SK-N-SH (cell line): ENCODE results near the gene NEK5. TPM values are rescaled to one million over a fixed set of nuclear protein-coding genes. Genes with fewer than 3 reads are reported as not detected.

Experiments
- CTCF ChIA-PET: fragments of 300-600, 350-600 bp; formaldehyde crosslinking; extraction: SDS; loops from one replicate; lab custom pipeline; 2021; lab: Yijun Ruan, JAX
- POLR2A ChIA-PET: fragments of 350-600 bp; sonication (Branson Sonifier 250); formaldehyde crosslinking; extraction: SDS; loops from one replicate; lab custom pipeline; 2020; ENCODE audit warnings: antibody characterized with exemption, inconsistent platforms; lab: Yijun Ruan, JAX
- DNase-seq: peaks from one replicate; pipeline ENCODE4 v3.0.0; 2012
- H2AFZ ChIP-seq: fragments of 200-600 bp; sonication (generic); 2 replicates; pipeline ENCODE4 v1.8.1; 2016; ENCODE audit warnings: antibody characterized with exemption, mild to moderate bottlenecking, low read depth
- H3F3A ChIP-seq: fragments of 200-600 bp; sonication (generic); replicated peaks from 2 replicates; pipeline ENCODE3; 2016; ENCODE audit warnings: antibody characterized with exemption, mild to moderate bottlenecking; ENCODE audit not compliant: insufficient read depth
- H3K27ac ChIP-seq, 2 experiments: fragments of 200-500 bp in 1 of 2; fragments of 200-600 bp in 1 of 2; sonication (Bioruptor generic) in 1 of 2; sonication (generic), shearing (Covaris generic) in 1 of 2; 2 replicates each; pipeline versions ENCODE4 v1.5.1 to v1.6.1; 2014 to 2016; ENCODE audit warnings: low read depth in 2 of 2, inconsistent platforms in 1 of 2, low read length in 1 of 2, mild to moderate bottlenecking in 1 of 2, mixed read lengths in 1 of 2
- H3K27me3 ChIP-seq: fragments of 200-600 bp; sonication (generic), shearing (Covaris generic); 2 replicates; pipeline ENCODE4 v1.6.1; 2016; ENCODE audit warnings: mixed run types; ENCODE audit not compliant: insufficient read depth
- H3K36me3 ChIP-seq, 2 experiments: fragments of 200-500 bp in 1 of 2; fragments of 200-600 bp in 1 of 2; sonication (Bioruptor generic) in 1 of 2; sonication (generic) in 1 of 2; replicated peaks in 1 of 2; 2 replicates each; pipeline versions ENCODE3 to v1.5.1; 2014 to 2016; ENCODE audit warnings: low read length in 1 of 2, mild to moderate bottlenecking in 1 of 2; ENCODE audit not compliant: insufficient read depth in 2 of 2, control insufficient read depth in 1 of 2
- H3K4me1 ChIP-seq, 2 experiments: fragments of 200-500 bp in 1 of 2; fragments of 200-600 bp in 1 of 2; sonication (Bioruptor generic) in 1 of 2; sonication (generic), shearing (Covaris generic) in 1 of 2; 2 replicates each; pipeline versions ENCODE4 v1.5.1 to v1.6.1; 2014 to 2016; ENCODE audit warnings: low read depth in 1 of 2, low read length in 1 of 2, mixed run types in 1 of 2; ENCODE audit not compliant: insufficient read depth in 2 of 2, control insufficient read depth in 1 of 2
- H3K4me2 ChIP-seq: fragments of 200-600 bp; sonication (generic), shearing (Covaris generic); 2 replicates; pipeline ENCODE4 v1.6.1; 2017; ENCODE audit warnings: mixed run types
- H3K4me3 ChIP-seq, 2 experiments: fragments of 200-500 bp in 1 of 2; fragments of 200-600 bp in 1 of 2; sonication (Bioruptor generic) in 1 of 2; sonication (generic), shearing (Covaris generic) in 1 of 2; 2 replicates each; pipeline versions ENCODE4 v1.5.1 to v1.8.1; 2014 to 2016; ENCODE audit warnings: low read depth in 2 of 2, inconsistent platforms in 1 of 2, low read length in 1 of 2, mild to moderate bottlenecking in 1 of 2, mixed read lengths in 1 of 2, moderate library complexity in 1 of 2
- H3K79me2 ChIP-seq: fragments of 200-600 bp; sonication (generic); 2 replicates; pipeline ENCODE4 v1.8.1; 2017; ENCODE audit warnings: mild to moderate bottlenecking; ENCODE audit not compliant: insufficient read depth
- H3K9ac ChIP-seq: fragments of 200-600 bp; sonication (generic); 2 replicates; pipeline ENCODE4 v1.6.1; 2017; ENCODE audit warnings: mixed run types
- H3K9me2 ChIP-seq: fragments of 200-600 bp; sonication (generic); 2 replicates; pipeline ENCODE4 v1.6.1; 2017; ENCODE audit warnings: mixed run types
- H3K9me3 ChIP-seq: fragments of 200-600 bp; sonication (generic); 2 replicates; pipeline ENCODE4 v1.6.1; 2017; ENCODE audit warnings: mixed run types, mild to moderate bottlenecking, moderate library complexity
- H4K20me1 ChIP-seq: fragments of 200-600 bp; sonication (generic); 2 replicates; pipeline ENCODE4 v1.6.1; 2017; ENCODE audit warnings: mild to moderate bottlenecking, mixed run types; ENCODE audit not compliant: insufficient read depth
- ELF1 ChIP-seq: IDR thresholded peaks from 2 replicates; pipeline ENCODE4 v1.4.0; 2012
- EP300 ChIP-seq, 2 experiments: IDR thresholded peaks; 2 replicates each; pipeline versions ENCODE4 v1.4.0 to v1.6.1; 2012; ENCODE audit warnings: borderline replicate concordance in 1 of 2, low read depth in 1 of 2, low read length in 1 of 2
- EZH2phosphoT487 ChIP-seq: fragments of 200-600 bp; sonication (generic); IDR thresholded peaks from 2 replicates; pipeline ENCODE4 v1.6.1; 2017; ENCODE audit warnings: low read depth, mixed run types, mild to moderate bottlenecking, antibody characterized with exemption, moderate library complexity, borderline replicate concordance
- FOSL2 ChIP-seq: IDR thresholded peaks from 2 replicates; pipeline ENCODE4 v1.4.0; 2012; ENCODE audit warnings: low read depth, mild to moderate bottlenecking, moderate library complexity, borderline replicate concordance
- FOXJ3 ChIP-seq: sonication (generic); formaldehyde crosslinking; IDR thresholded peaks from 2 replicates; pipeline ENCODE4 v1.5.1; 2020; ENCODE audit warnings: mild to moderate bottlenecking, missing genetic modification reagents
- JUND ChIP-seq: IDR thresholded peaks from 2 replicates; pipeline ENCODE4 v1.4.0; 2012
- MXI1 ChIP-seq: IDR thresholded peaks from 2 replicates; pipeline ENCODE4 v1.6.1; 2012; ENCODE audit warnings: mild to moderate bottlenecking, low read depth, low read length, improper control_type of control experiment
- POLR2AphosphoS5 ChIP-seq: IDR thresholded peaks from 2 replicates; pipeline ENCODE4 v1.6.1; 2012; ENCODE audit warnings: low read depth, low read length
- RAD21 ChIP-seq: IDR thresholded peaks from 2 replicates; pipeline ENCODE4 v1.6.1; 2012; ENCODE audit warnings: mild to moderate bottlenecking, low read length
- RCOR1 ChIP-seq: fragments of 150-350 bp; IDR thresholded peaks from 2 replicates; pipeline ENCODE4 v1.6.1; 2017; ENCODE audit warnings: antibody characterized with exemption, low read length
- RFX5 ChIP-seq: IDR thresholded peaks from 2 replicates; pipeline ENCODE4 v1.6.1; 2012; ENCODE audit warnings: mild to moderate bottlenecking, improper control_type of control experiment, low read length
- TAF1 ChIP-seq: IDR thresholded peaks from 2 replicates; pipeline ENCODE4 v1.6.1; 2012; ENCODE audit warnings: low read depth, mild to moderate bottlenecking, low read length, moderate library complexity, borderline replicate concordance
- WGBS: methylation state at CpG from one replicate; pipeline ENCODE4 v1.1.6; 2017; ENCODE audit warnings: low lambda C conversion rate; 5-methylcytosine and 5-hydroxymethylcytosine counted together
- polyA plus RNA-seq, 3 experiments: library from polyadenylated mRNA; depleted of rRNA; stranded (reverse); fragments of >200 nt; gene quantifications; 2 replicates each; pipeline ENCODE4 v1.2.3, GENCODE V29; 2012
- TF ChIP-seq, protein P1 (sequence below): IDR thresholded peaks from 2 replicates; pipeline ENCODE4 v1.4.0; 2012; ENCODE audit warnings: low read depth
- TF ChIP-seq, protein P2 (sequence below): IDR thresholded peaks from 2 replicates; pipeline ENCODE4 v1.4.0; 2012; ENCODE audit warnings: low read depth, borderline replicate concordance
- TF ChIP-seq, protein P3 (sequence below): IDR thresholded peaks from 2 replicates; pipeline ENCODE4 v1.4.0; 2012; ENCODE audit warnings: low read depth, borderline replicate concordance
- TF ChIP-seq, protein P4 (sequence below): IDR thresholded peaks from 2 replicates; pipeline ENCODE4; 2012

The NEK5 gene
- polyA plus RNA-seq, 1 of the 3 experiments (the other 2 are of a cell fraction) = 0.07 TPM

DNA sequence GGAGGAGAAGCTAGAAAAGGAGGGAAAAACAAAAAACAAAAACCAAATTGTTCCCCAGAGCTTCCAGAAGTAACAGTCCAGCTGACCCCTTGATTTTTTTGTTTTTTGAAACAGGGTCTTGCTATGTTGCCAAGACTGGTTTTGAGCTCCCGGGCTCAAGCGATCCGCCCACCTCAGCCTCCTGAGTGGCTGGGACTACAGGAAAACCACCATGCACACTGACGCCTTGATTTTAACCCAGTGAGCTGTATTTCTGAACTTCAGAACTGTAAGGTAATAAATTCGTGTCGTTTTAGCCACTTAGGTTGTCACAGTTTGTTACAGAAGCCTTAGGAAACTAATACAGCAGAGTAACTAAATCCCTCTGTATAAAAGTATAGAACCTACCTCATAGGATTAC is 31.6 kb upstream of the NEK5 start:
- no peaks in the 10 kb centered on the region for H3K36me3 ChIP-seq
- DNase-seq = no peak
- peaks cover 3 to 22% of the 10 kb centered on the region in 2 experiments; a peak in 2 of 4 replicates for H3K4me1 ChIP-seq
- H3K4me3 ChIP-seq = no peak overlapping the region
- H3K9me2 ChIP-seq = no peaks in the 10 kb centered on the region
- no peak overlapping the region for H2AFZ ChIP-seq
- ChIA-PET POLR2A (no interaction called here), CTCF (interaction anchor here (2.7 kb wide), 1 partner anchor 33 kb away, joined by 11 read pairs; no protein-coding TSS in a partner anchor)
- peaks cover 25% of the 10 kb centered on the region for H3F3A ChIP-seq
- no peaks in the 10 kb centered on the region; the same call in 1 of the 2 replicates for H4K20me1 ChIP-seq
- H3K27me3 ChIP-seq = no peaks in the 10 kb centered on the region
- no peaks in the 10 kb centered on the region for H3K9me3 ChIP-seq
- H3K79me2 ChIP-seq = 0 out of 2 replicates have a peak, but pooled peaks cover 6% of the 10 kb centered on the region
- no peak overlapping the region for H3K9ac ChIP-seq
- WGBS = 97% methylated on average over 6 of the region's 6 CpGs
- no peak for TF ChIP-seq EP300 (IDR thresholded peaks at IDR 0.05; ENCODE audit: borderline replicate concordance in 1 of 2, low read depth in 1 of 2, low read length in 1 of 2)
- no peak for TF ChIP-seq RCOR1
- TF ChIP-seq, protein P1, sequence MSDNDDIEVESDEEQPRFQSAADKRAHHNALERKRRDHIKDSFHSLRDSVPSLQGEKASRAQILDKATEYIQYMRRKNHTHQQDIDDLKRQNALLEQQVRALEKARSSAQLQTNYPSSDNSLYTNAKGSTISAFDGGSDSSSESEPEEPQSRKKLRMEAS = no peak
- TF ChIP-seq FOSL2 = no peak
- TF ChIP-seq, protein P2, sequence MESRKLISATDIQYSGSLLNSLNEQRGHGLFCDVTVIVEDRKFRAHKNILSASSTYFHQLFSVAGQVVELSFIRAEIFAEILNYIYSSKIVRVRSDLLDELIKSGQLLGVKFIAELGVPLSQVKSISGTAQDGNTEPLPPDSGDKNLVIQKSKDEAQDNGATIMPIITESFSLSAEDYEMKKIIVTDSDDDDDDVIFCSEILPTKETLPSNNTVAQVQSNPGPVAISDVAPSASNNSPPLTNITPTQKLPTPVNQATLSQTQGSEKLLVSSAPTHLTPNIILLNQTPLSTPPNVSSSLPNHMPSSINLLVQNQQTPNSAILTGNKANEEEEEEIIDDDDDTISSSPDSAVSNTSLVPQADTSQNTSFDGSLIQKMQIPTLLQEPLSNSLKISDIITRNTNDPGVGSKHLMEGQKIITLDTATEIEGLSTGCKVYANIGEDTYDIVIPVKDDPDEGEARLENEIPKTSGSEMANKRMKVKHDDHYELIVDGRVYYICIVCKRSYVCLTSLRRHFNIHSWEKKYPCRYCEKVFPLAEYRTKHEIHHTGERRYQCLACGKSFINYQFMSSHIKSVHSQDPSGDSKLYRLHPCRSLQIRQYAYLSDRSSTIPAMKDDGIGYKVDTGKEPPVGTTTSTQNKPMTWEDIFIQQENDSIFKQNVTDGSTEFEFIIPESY = no peak
- TF ChIP-seq, protein P3, sequence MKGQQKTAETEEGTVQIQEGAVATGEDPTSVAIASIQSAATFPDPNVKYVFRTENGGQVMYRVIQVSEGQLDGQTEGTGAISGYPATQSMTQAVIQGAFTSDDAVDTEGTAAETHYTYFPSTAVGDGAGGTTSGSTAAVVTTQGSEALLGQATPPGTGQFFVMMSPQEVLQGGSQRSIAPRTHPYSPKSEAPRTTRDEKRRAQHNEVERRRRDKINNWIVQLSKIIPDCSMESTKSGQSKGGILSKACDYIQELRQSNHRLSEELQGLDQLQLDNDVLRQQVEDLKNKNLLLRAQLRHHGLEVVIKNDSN = no peak
- no peak for TF ChIP-seq POLR2AphosphoS5
- no peak for TF ChIP-seq ELF1
- no peak for TF ChIP-seq RFX5
- TF ChIP-seq TAF1 = no peak
- no peak for TF ChIP-seq EZH2phosphoT487
- TF ChIP-seq MXI1 = no peak
- TF ChIP-seq, protein P4, sequence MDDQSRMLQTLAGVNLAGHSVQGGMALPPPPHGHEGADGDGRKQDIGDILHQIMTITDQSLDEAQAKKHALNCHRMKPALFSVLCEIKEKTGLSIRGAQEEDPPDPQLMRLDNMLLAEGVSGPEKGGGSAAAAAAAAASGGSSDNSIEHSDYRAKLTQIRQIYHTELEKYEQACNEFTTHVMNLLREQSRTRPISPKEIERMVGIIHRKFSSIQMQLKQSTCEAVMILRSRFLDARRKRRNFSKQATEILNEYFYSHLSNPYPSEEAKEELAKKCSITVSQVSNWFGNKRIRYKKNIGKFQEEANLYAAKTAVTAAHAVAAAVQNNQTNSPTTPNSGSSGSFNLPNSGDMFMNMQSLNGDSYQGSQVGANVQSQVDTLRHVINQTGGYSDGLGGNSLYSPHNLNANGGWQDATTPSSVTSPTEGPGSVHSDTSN = no peak
- TF ChIP-seq FOXJ3 (CRISPR knock-in tag) = no peak
- no peak for TF ChIP-seq JUND
- TF ChIP-seq RAD21 = no peak
- H3K27ac ChIP-seq = no peak overlapping the region
- no peak overlapping the region for H3K4me2 ChIP-seq
